Upper lobe of left lung (tissue), 6 donors: ENCODE results near the gene PIK3CD. TPM values are rescaled to one million over a fixed set of nuclear protein-coding genes. Genes with fewer than 3 reads are reported as not detected.

Experiments used
- ATAC-seq, 2 donors: fragments of 200-7000 bp; cut with Tn5 transposase; one replicate each; pipeline ENCODE4 v1.9.1; 2022; ENCODE audit warnings: mild to moderate bottlenecking in 2 of 2, moderate library complexity in 2 of 2; ENCODE audit not compliant: low FRiP score in 2 of 2
- DNase-seq, 2 donors: peaks; one replicate each; pipeline ENCODE4 v3.0.0-alpha.2; 2019 to 2020
- H3K27ac ChIP-seq, 4 donors: fragments of 200-600 bp; sonication (generic); one replicate each; pipeline ENCODE4 v1.5.1; 2016 to 2019
- H3K27me3 ChIP-seq, 4 donors: fragments of 200-600 bp; sonication (generic); one replicate each; pipeline ENCODE4 v1.5.1; 2017 to 2019
- H3K36me3 ChIP-seq, 4 donors: fragments of 200-600 bp; sonication (generic); one replicate each; pipeline ENCODE4 v1.5.1; 2016 to 2019
- H3K4me1 ChIP-seq, 4 donors: fragments of 200-600 bp; sonication (generic); one replicate each; pipeline ENCODE4 v1.5.1; 2018 to 2019
- H3K4me3 ChIP-seq, 4 donors: fragments of 200-600 bp; sonication (generic); one replicate each; pipeline ENCODE4 v1.5.1; 2017 to 2019; ENCODE audit warnings: mild to moderate bottlenecking in 2 of 4, moderate library complexity in 1 of 4
- H3K9me3 ChIP-seq, 4 donors: fragments of 200-600 bp; sonication (generic); one replicate each; pipeline ENCODE4 v1.5.1; 2018 to 2019
- CTCF ChIP-seq, 6 experiments: fragments of 450-650 bp in 4 of 6; fragments of 200-600 bp in 2 of 6; sonication (generic) in 2 of 6; IDR thresholded peaks; one replicate each; pipeline ENCODE4 v1.5.1; 2016 to 2019; ENCODE audit warnings: antibody characterized with exemption in 6 of 6
- EP300 ChIP-seq, 4 donors: sonication (generic); formaldehyde crosslinking; IDR thresholded peaks; one replicate each; pipeline ENCODE4 v1.5.1; 2017; ENCODE audit warnings: antibody characterized with exemption in 4 of 4, control low read depth in 2 of 4
- POLR2A ChIP-seq, 4 donors: fragments of 450-650 bp; IDR thresholded peaks; one replicate each; pipeline ENCODE4 v1.5.1; 2016 to 2017; ENCODE audit warnings: antibody characterized with exemption in 4 of 4, mild to moderate bottlenecking in 2 of 4
- POLR2AphosphoS5 ChIP-seq, 2 donors: sonication (generic); formaldehyde crosslinking; IDR thresholded peaks; one replicate each; pipeline ENCODE4 v1.5.1; 2017; ENCODE audit warnings: antibody characterized with exemption in 2 of 2
- WGBS, 2 donors: methylation state at CpG; one replicate each; pipeline ENCODE4 v1.1.5; 2017 to 2018; 5-methylcytosine and 5-hydroxymethylcytosine counted together
- total RNA-seq, 6 donors: library from RNA; depleted of rRNA in 4 of 6; stranded (reverse); fragments of >200 nt in 4 of 6; gene quantifications; one replicate each; pipeline versions ENCODE4 v1.1.0 to v1.2.1, GENCODE V29; 2016 to 2021
- donor health status: DM: no; HTN: no; CAD: no; lungs with moderate emphysema.
- donor health status: DM: no; HTN: yes; CAD: no; lungs with severe emphysema.

The PIK3CD gene
- total RNA-seq, 6 donors from 2014 or later, result 19.0 to 56.6 (median 24.2) TPM

- Histone ChIP-seq H3K27me3 (no peaks in the 10 kb centered on the region), H3K27ac (no peak overlapping the region), H3K9me3 (no peaks in the 10 kb centered on the region), H3K36me3 (peaks cover 0 to 6% (median 1%) of the 10 kb centered on the region in 4 donors), H3K4me1 (peaks cover 0 to 10% (median 8%) of the 10 kb centered on the region in 4 donors), H3K4me3 (no peak overlapping the region)
- TF ChIP-seq CTCF (IDR thresholded peaks at IDR 0.05) (no peak), POLR2A (IDR thresholded peaks at IDR 0.05) (no peak), EP300 (IDR thresholded peaks at IDR 0.05) (no peak), POLR2AphosphoS5 (IDR thresholded peaks at IDR 0.05) (no peak)
- ATAC-seq, result no peak
- no peak for DNase-seq
- 76 to 85% methylated on average over 4 of the region's 4 CpGs for WGBS, 2 donors
These were observed 50.1 kb downstream of the PIK3CD start for GRCh38 chr1:9701665-9702064.

GRCh38 chr1:9703165-9703509 lies 51.6 kb downstream of the PIK3CD start:
- H3K9me3 ChIP-seq, result no peaks in the 10 kb centered on the region
- H3K27ac ChIP-seq, result no peak overlapping the region
- no peaks in the 10 kb centered on the region for H3K27me3 ChIP-seq
- H3K4me3 ChIP-seq, result no peak overlapping the region
- 89 to 95% methylated on average over 5 of the region's 5 CpGs for WGBS, 2 donors
- DNase-seq, result no peak
- no peak for TF ChIP-seq POLR2A (IDR thresholded peaks at IDR 0.05)
- TF ChIP-seq CTCF (IDR thresholded peaks at IDR 0.05), result no peak
- no peak for TF ChIP-seq POLR2AphosphoS5 (IDR thresholded peaks at IDR 0.05)
- no peak for TF ChIP-seq EP300 (IDR thresholded peaks at IDR 0.05)
- peaks cover 0 to 6% (median 1%) of the 10 kb centered on the region in 4 donors for H3K36me3 ChIP-seq
- no peak for ATAC-seq
- H3K4me1 ChIP-seq, result peaks cover 0 to 10% (median 8%) of the 10 kb centered on the region in 4 donors

GRCh38 chr1:9703681-9704080 lies 52.1 kb downstream of the PIK3CD start:
- Histone ChIP-seq H3K36me3 (peaks cover 0 to 6% (median 1%) of the 10 kb centered on the region in 4 donors), H3K27me3 (no peaks in the 10 kb centered on the region), H3K4me1 (peaks cover 0 to 10% (median 8%) of the 10 kb centered on the region in 4 donors), H3K27ac (no peak overlapping the region), H3K4me3 (no peak overlapping the region), H3K9me3 (no peaks in the 10 kb centered on the region)
- 92 to 98% methylated on average over 3 of the region's 3 CpGs for WGBS, 2 donors
- TF ChIP-seq EP300 (IDR thresholded peaks at IDR 0.05) (no peak), POLR2A (IDR thresholded peaks at IDR 0.05) (no peak), POLR2AphosphoS5 (IDR thresholded peaks at IDR 0.05) (no peak), CTCF (IDR thresholded peaks at IDR 0.05) (no peak)
- DNase-seq (no peak), ATAC-seq (no peak)

- peaks cover 0 to 10% (median 8%) of the 10 kb centered on the region in 4 donors for H3K4me1 ChIP-seq
- no peaks in the 10 kb centered on the region for H3K27me3 ChIP-seq
- ATAC-seq, result no peak
- WGBS, 2 donors, result 90% methylated on average over 8 of the region's 8 CpGs
- H3K9me3 ChIP-seq, result no peaks in the 10 kb centered on the region
- no peak overlapping the region for H3K27ac ChIP-seq
- TF ChIP-seq POLR2A (IDR thresholded peaks at IDR 0.05) (no peak), POLR2AphosphoS5 (IDR thresholded peaks at IDR 0.05) (no peak), CTCF (IDR thresholded peaks at IDR 0.05) (no peak), EP300 (IDR thresholded peaks at IDR 0.05) (no peak)
- no peak overlapping the region for H3K4me3 ChIP-seq
- H3K36me3 ChIP-seq, result peaks cover 0 to 6% (median under 1%) of the 10 kb centered on the region in 4 donors
- no peak for DNase-seq
These were observed 54.0 kb downstream of the PIK3CD start for GRCh38 chr1:9705337-9706093.

GRCh38 chr1:9706178-9706577 lies 54.6 kb downstream of the PIK3CD start:
- ATAC-seq (no peak), DNase-seq (no peak)
- 89 to 91% methylated on average over 4 of the region's 4 CpGs for WGBS, 2 donors

More at GRCh38 chr1:9706178-9706577, 54.6 kb downstream of the PIK3CD start:
- peaks cover 0 to 10% (median 8%) of the 10 kb centered on the region in 4 donors for H3K4me1 ChIP-seq
- no peak for TF ChIP-seq CTCF (IDR thresholded peaks at IDR 0.05)
- no peak for TF ChIP-seq POLR2A (IDR thresholded peaks at IDR 0.05)
- TF ChIP-seq EP300 (IDR thresholded peaks at IDR 0.05), result no peak
- TF ChIP-seq POLR2AphosphoS5 (IDR thresholded peaks at IDR 0.05), result no peak
- H3K4me3 ChIP-seq, result no peak overlapping the region
- no peak overlapping the region for H3K27ac ChIP-seq
- H3K9me3 ChIP-seq, result no peaks in the 10 kb centered on the region
- no peaks in the 10 kb centered on the region for H3K27me3 ChIP-seq
- H3K36me3 ChIP-seq, result peaks cover 0 to 11% (median 1%) of the 10 kb centered on the region in 4 donors
